ENCODE measurements around the gene SLC66A2. TPM values are rescaled to one million over a fixed set of nuclear protein-coding genes. Genes with fewer than 3 reads are reported as not detected.

Gene SLC66A2
- total RNA-seq, 1 experiment from 2014 or later: 13.0 TPM

DNA sequence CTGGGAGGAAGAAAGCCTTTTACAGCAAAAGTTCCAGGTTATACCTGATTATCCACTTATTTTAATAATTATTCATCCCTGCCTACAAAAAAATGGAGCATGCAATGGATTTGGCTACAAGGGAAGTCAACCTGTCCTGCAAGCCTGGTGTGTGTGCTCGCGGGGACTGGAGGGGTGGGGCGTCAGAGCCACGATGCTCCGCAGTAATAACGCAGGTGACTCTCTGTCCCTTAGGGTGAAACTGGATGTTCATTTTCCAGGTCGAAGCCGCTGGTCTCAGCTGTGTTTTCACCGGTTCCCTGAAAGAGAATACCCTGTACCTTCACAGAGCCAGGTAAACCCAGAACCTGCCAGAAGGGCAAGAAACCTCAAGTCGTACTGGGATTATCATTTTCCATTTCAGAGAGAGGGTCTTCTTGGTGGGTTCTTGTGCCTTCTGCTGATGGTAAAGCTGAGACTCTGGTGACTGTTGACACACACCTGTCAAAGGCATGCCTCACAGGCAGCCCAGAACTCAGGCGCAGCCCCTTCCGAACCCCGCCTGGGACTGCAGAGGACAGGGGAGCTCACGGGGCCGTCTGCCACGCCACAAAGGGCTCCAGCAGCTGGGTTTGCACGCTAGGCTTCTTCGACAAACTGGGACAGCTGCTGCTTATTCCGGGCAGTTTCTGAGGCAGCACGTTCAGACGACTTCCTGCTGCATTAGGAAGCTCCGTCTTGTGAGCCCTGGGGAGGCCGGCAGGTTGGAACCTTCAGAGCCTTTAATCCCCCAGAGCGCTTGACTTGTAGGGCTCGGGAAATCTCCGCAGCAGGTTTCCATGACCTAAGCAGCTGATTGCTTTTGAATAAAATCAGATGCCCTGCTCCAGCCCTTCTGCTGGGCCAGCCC is 95.1 kb downstream of the SLC66A2 start:
- no peak overlapping the region for H3K9ac ChIP-seq (ENCODE audit: extremely low read depth, insufficient read length, low read length)
- no peaks in the 10 kb centered on the region for H3K23me2 ChIP-seq (ENCODE audit: insufficient read length, low read depth, low read length, poor library complexity, severe bottlenecking)
- no peak overlapping the region for H3K4ac ChIP-seq (ENCODE audit: low read depth, low read length)
- H3K27ac Mint-ChIP-seq: no peak overlapping the region
- no peaks in the 10 kb centered on the region for H3K27me3 ChIP-seq (ENCODE audit: insufficient read depth, low read length)
- WGBS (ENCODE audit: extremely low coverage, insufficient read length, low lambda C conversion rate): no CpG with 5 or more reads among the region's 26 CpGs
- no peaks in the 10 kb centered on the region; a peak in 1 of 5 replicates for H3K9me3 Mint-ChIP-seq
- no peak overlapping the region for H2AK5ac ChIP-seq (ENCODE audit: insufficient read length, low read length)
- H2BK12ac ChIP-seq (ENCODE audit: insufficient read length, low read depth, low read length): no peak overlapping the region
- no peak overlapping the region for H2BK15ac ChIP-seq (ENCODE audit: low read depth, low read length)
- no peak overlapping the region for H3T11ph ChIP-seq (ENCODE audit: low read length)
- peaks cover 5 to 6% of the 10 kb centered on the region in 2 experiments; a peak in 3 of 4 replicates for H3K4me1 Mint-ChIP-seq
- no peak overlapping the region for H3K23ac ChIP-seq (ENCODE audit: insufficient read length, low read depth, low read length)
- no peak overlapping the region for H3K4me2 ChIP-seq (ENCODE audit: insufficient read depth, insufficient read length, low read length)
- H4K91ac ChIP-seq (ENCODE audit: insufficient read length, low read depth, low read length): no peak overlapping the region
- H2BK20ac ChIP-seq (ENCODE audit: low read depth, low read length, poor library complexity, severe bottlenecking): no peak overlapping the region
- no peak overlapping the region for H4K8ac ChIP-seq (replicated peaks; ENCODE audit: insufficient read length, low read depth, low read length)
- no peaks in the 10 kb centered on the region for H3K79me1 ChIP-seq (ENCODE audit: insufficient read depth, low read depth, low read length, poor library complexity, severe bottlenecking)
- no peaks in the 10 kb centered on the region for H4K20me1 ChIP-seq (ENCODE audit: control insufficient read depth, insufficient read depth, insufficient read length)
- H3K14ac ChIP-seq (ENCODE audit: insufficient read depth, low read length): no peak overlapping the region
- H3K36me3 Mint-ChIP-seq (ENCODE audit: insufficient read depth in 1 of 3, low read depth in 3 of 3): no peaks in the 10 kb centered on the region
- H3K79me2 ChIP-seq (ENCODE audit: insufficient read depth, low read length): no peaks in the 10 kb centered on the region
- no peak overlapping the region for H3K18ac ChIP-seq (ENCODE audit: insufficient read length, low read depth, low read length)
- H3K4me1 ChIP-seq (ENCODE audit: insufficient read depth, low read length): no peaks in the 10 kb centered on the region
- TF ChIP-seq, protein P1, sequence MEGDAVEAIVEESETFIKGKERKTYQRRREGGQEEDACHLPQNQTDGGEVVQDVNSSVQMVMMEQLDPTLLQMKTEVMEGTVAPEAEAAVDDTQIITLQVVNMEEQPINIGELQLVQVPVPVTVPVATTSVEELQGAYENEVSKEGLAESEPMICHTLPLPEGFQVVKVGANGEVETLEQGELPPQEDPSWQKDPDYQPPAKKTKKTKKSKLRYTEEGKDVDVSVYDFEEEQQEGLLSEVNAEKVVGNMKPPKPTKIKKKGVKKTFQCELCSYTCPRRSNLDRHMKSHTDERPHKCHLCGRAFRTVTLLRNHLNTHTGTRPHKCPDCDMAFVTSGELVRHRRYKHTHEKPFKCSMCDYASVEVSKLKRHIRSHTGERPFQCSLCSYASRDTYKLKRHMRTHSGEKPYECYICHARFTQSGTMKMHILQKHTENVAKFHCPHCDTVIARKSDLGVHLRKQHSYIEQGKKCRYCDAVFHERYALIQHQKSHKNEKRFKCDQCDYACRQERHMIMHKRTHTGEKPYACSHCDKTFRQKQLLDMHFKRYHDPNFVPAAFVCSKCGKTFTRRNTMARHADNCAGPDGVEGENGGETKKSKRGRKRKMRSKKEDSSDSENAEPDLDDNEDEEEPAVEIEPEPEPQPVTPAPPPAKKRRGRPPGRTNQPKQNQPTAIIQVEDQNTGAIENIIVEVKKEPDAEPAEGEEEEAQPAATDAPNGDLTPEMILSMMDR (conservative IDR thresholded peaks at IDR 0.05): no peak
- H2AFZ ChIP-seq (ENCODE audit: low read length): no peak overlapping the region
- no peak overlapping the region for H4K5ac ChIP-seq (ENCODE audit: insufficient read length, low read depth, low read length)
- H2BK5ac ChIP-seq (ENCODE audit: insufficient read length, low read length): no peak overlapping the region
- H3K4me3 Mint-ChIP-seq: no peak overlapping the region
- H3K9me3 ChIP-seq (ENCODE audit: control insufficient read depth, low read depth, low read length): no peaks in the 10 kb centered on the region
- H3K56ac ChIP-seq (ENCODE audit: insufficient read length, low read depth, low read length): no peak overlapping the region
- peak; percentile 80 for DNase-seq
- peaks cover 33% of the 10 kb centered on the region for H3K27me3 Mint-ChIP-seq (ENCODE audit: low read depth)
- H2BK120ac ChIP-seq (ENCODE audit: low read depth, low read length, poor library complexity, severe bottlenecking): no peak overlapping the region
- H3K27ac ChIP-seq (ENCODE audit: insufficient read length, low read depth, low read length): no peak overlapping the region
